ENCODE results near the gene KNL1. TPM values are rescaled to one million over a fixed set of nuclear protein-coding genes. Genes with fewer than 3 reads are reported as not detected.

The KNL1 gene
- total and polyA plus RNA-seq, 2 donors (not counting 3 experiments of a cell fraction or from before 2014, with no cell fraction given): 4.0 to 31.8 TPM

DNA sequence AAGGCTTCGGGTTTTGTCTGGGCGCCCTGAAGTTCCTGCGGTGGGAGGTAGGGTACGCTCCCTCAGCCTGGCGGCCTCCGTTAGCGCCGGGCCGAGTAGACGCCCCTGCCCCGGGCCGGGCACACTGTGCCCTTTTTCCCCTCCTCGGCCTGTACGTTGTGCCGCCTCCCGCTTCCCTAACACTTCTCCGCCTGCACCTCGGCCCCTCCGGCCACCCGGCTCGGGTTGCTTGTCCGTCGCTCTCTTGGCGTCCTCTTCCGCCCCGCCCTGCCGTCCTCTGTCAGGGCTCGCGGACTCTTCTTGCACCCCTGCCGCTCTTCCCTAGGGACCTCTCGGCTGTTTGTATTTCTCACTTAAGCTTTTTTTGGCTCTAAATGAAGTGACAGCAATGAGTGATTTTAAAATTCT, 384 bp downstream of the KNL1 start:
- no peak for TF ChIP-seq JUN (IDR thresholded peaks at IDR 0.05; ENCODE audit: borderline replicate concordance, insufficient read depth, insufficient read length, low read depth)
- no peak for TF ChIP-seq CTCF (IDR thresholded peaks at IDR 0.05; ENCODE audit: extremely low read depth in 1 of 2, insufficient read depth in 1 of 2, low read depth in 1 of 2, low read length in 2 of 2)
- no peak for TF ChIP-seq EZH2 (IDR thresholded peaks at IDR 0.05; ENCODE audit: borderline replicate concordance, low read depth, low read length, severe bottlenecking)
- no peak for TF ChIP-seq MAX (IDR thresholded peaks at IDR 0.05; ENCODE audit: insufficient read depth, insufficient read length)
- peak; percentile 54 for TF ChIP-seq POLR2A (IDR thresholded peaks at IDR 0.05; ENCODE audit: low read depth, low read length)
- no peak for TF ChIP-seq GATA2 (IDR thresholded peaks at IDR 0.05; ENCODE audit: insufficient read depth, insufficient read length, low read depth, low read length)
- peak; percentile 25 for TF ChIP-seq POLR2AphosphoS5 (IDR thresholded peaks at IDR 0.05; ENCODE audit: insufficient read depth, low read depth, low read length)
- no peak for TF ChIP-seq FOS (IDR thresholded peaks at IDR 0.05; ENCODE audit: borderline replicate concordance, insufficient read depth, low read length)
- TF ChIP-seq MYC (IDR thresholded peaks at IDR 0.05; ENCODE audit: low read depth, low read length): no peak
- H3K4me1 ChIP-seq (ENCODE audit: control insufficient read depth, extremely low read depth, insufficient read depth, low read length): peaks cover 8% of the 10 kb centered on the region
- BruUV-seq (replicated peaks): TSS peak; percentile 62
- POLR2A ChIA-PET: no interaction called here
- CTCF ChIA-PET: interaction anchor here (1.3 kb wide), 1 partner anchor 9 kb away, joined by 4 read pairs; no protein-coding TSS in a partner anchor
- peak overlapping the region; percentile 98 for H3K4me2 ChIP-seq (ENCODE audit: insufficient read depth, low read length)
- no peaks in the 10 kb centered on the region for H4K20me1 ChIP-seq (replicated peaks; ENCODE audit: control insufficient read depth, extremely low read depth, insufficient read depth, low read length)
- DNase-seq (ENCODE audit: low read depth, low spot score) (no peak), FAIRE-seq (peak; percentile 61)
- H3K4me3 ChIP-seq (replicated peaks in 1 of 3; ENCODE audit: insufficient read depth in 1 of 3, low read depth in 1 of 3, low read length in 3 of 3): peak overlapping the region; percentile 52 to 99 (median 99)
- no peaks in the 10 kb centered on the region for H3K36me3 ChIP-seq (ENCODE audit: control insufficient read depth in 2 of 2, extremely low read depth in 1 of 2, insufficient read depth in 2 of 2, low read length in 2 of 2)
- no peaks in the 10 kb centered on the region for H3K9me1 ChIP-seq (replicated peaks; ENCODE audit: control insufficient read depth, extremely low read depth, insufficient read depth, low read length)
- H3K79me2 ChIP-seq (ENCODE audit: control insufficient read depth, insufficient read depth, low read length): peaks cover 50% of the 10 kb centered on the region
- intact Hi-C loops (cut with micrococcal nuclease) (loop anchor here (1.0 to 10.0 kb wide), 5 partner anchors 12 to 300 kb away; partner anchors contain the start of genes DNAJC17, RAD51, RPUSD2 and VPS18), dilution Hi-C loops (cut with MboI; ENCODE audit: extremely low pct_ligation_motif_present, low sequenced_read_pairs) (no loop called here)
- no peaks in the 10 kb centered on the region for H3K9me3 ChIP-seq (replicated peaks; ENCODE audit: control insufficient read depth, insufficient read depth, low read length)
- peak overlapping the region; percentile 99 for H3K27ac ChIP-seq (ENCODE audit: insufficient read depth, low read depth, low read length)
- peak overlapping the region; percentile 96 for H2AFZ ChIP-seq (ENCODE audit: low read depth, low read length)
- H3K27me3 ChIP-seq (ENCODE audit: control insufficient read depth in 2 of 2, insufficient read depth in 2 of 2, low read length in 2 of 2): peaks cover 0 to 2% of the 10 kb centered on the region in 2 experiments
- H3K9ac ChIP-seq (replicated peaks; ENCODE audit: extremely low read depth, insufficient read depth, low read length): peak overlapping the region; percentile 99

Measured in endothelial cell of umbilical vein (primary cell).